Measurements from ENCODE around the gene LARGE1.

The LARGE1 gene

GRCh38 chr22:33880986-33881385 lies 39.3 kb downstream of the LARGE1 start:
- no peak overlapping the region for H3K4me3 ChIP-seq (ENCODE audit: low read depth, low read length)
- TF ChIP-seq, protein P1, sequence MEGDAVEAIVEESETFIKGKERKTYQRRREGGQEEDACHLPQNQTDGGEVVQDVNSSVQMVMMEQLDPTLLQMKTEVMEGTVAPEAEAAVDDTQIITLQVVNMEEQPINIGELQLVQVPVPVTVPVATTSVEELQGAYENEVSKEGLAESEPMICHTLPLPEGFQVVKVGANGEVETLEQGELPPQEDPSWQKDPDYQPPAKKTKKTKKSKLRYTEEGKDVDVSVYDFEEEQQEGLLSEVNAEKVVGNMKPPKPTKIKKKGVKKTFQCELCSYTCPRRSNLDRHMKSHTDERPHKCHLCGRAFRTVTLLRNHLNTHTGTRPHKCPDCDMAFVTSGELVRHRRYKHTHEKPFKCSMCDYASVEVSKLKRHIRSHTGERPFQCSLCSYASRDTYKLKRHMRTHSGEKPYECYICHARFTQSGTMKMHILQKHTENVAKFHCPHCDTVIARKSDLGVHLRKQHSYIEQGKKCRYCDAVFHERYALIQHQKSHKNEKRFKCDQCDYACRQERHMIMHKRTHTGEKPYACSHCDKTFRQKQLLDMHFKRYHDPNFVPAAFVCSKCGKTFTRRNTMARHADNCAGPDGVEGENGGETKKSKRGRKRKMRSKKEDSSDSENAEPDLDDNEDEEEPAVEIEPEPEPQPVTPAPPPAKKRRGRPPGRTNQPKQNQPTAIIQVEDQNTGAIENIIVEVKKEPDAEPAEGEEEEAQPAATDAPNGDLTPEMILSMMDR (IDR thresholded peaks at IDR 0.05; ENCODE audit: low read depth, low read length) = no peak

- TF ChIP-seq, protein P1 (IDR thresholded peaks at IDR 0.05; ENCODE audit: low read depth, low read length) = no peak
- H3K4me3 ChIP-seq (ENCODE audit: low read depth, low read length) = no peak overlapping the region
These were observed 40.5 kb downstream of the LARGE1 start for GRCh38 chr22:33879796-33880195.

GRCh38 chr22:33875316-33875715 lies 45.0 kb downstream of the LARGE1 start:
- TF ChIP-seq, protein P1 (IDR thresholded peaks at IDR 0.05; ENCODE audit: low read depth, low read length) = no peak
- H3K4me3 ChIP-seq (ENCODE audit: low read depth, low read length) = no peak overlapping the region

GRCh38 chr22:33874206-33874605 lies 46.1 kb downstream of the LARGE1 start:
- TF ChIP-seq, protein P1 (IDR thresholded peaks at IDR 0.05; ENCODE audit: low read depth, low read length) = no peak

GRCh38 chr22:33873666-33874065 lies 46.6 kb downstream of the LARGE1 start:
- no peak overlapping the region for H3K4me3 ChIP-seq (ENCODE audit: low read depth, low read length)
- TF ChIP-seq, protein P1 (IDR thresholded peaks at IDR 0.05; ENCODE audit: low read depth, low read length) = no peak

More at GRCh38 chr22:33874206-33874605, 46.1 kb downstream of the LARGE1 start:
- no peak overlapping the region for H3K4me3 ChIP-seq (ENCODE audit: low read depth, low read length)

- TF ChIP-seq, protein P1 (IDR thresholded peaks at IDR 0.05; ENCODE audit: low read depth, low read length) = no peak
- no peak overlapping the region for H3K4me3 ChIP-seq (ENCODE audit: low read depth, low read length)
These were observed 47.1 kb downstream of the LARGE1 start for GRCh38 chr22:33873186-33873585.

DNA sequence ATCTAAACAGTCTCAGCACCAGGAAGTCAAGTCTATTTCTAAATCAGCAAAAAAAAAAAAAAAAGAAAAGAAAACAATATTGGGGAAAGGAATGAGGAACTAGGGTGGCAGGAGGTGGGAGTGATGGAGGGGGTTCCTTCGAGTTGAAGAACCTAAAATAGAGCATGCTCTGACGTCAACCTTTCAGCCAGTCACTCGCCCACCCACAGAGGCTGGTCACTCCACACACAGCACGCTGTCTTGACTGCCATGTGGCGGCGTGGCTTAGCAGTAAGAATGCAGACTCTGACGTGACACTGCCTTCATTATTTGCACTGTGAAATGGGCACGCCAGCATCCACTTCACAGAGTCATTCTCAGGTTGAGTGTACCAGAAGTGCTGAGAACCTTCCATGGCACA lies 48.3 kb downstream of the LARGE1 start:
- TF ChIP-seq, protein P1 (IDR thresholded peaks at IDR 0.05; ENCODE audit: low read depth, low read length) = no peak
- H3K4me3 ChIP-seq (ENCODE audit: low read depth, low read length) = no peak overlapping the region
